Astrocyte (in vitro differentiated cells and primary cell): ENCODE results near the gene S100A3.

Source experiments
- CTCF ChIP-seq: IDR thresholded peaks from 2 replicates; pipeline ENCODE4 v1.5.1; 2011; ENCODE audit warnings: low read depth, mild to moderate bottlenecking, inconsistent platforms, low read length, moderate library complexity; ENCODE audit not compliant: insufficient read depth
- EZH2 ChIP-seq: IDR thresholded peaks from 2 replicates; pipeline ENCODE4 v1.6.1; 2012; ENCODE audit warnings: mild to moderate bottlenecking, low read length, inconsistent platforms; ENCODE audit not compliant: insufficient read depth

GRCh38 chr1:153527683-153528040, 21.4 kb downstream of the S100A3 start:
- TF ChIP-seq CTCF: no peak
- no peak for TF ChIP-seq EZH2
